ENCODE data around the gene RASL10B.

RASL10B gene

DNA sequence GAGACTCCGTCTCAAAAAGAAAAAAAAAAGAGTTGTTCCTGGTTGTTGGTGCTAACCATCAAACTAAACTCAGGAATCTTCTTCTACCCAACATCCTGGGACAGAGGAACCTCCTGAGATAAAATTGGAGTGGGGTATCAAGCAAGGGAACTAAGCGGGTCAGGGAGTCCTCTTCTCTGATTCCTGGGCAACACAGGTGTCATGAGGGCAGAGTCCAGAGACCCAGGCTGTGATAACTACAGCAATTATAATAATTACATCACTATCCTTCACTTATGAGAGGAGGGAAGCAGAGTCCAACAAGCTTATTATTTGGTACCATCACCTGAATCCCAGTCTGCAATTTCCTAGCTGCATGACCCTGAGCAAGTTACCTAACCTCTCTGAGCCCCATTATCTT lies 37.4 kb downstream of the RASL10B start:
- ATAC-seq, result no peak
- TF ChIP-seq ESRRG (CRISPR knock-in tag; IDR thresholded peaks at IDR 0.05), result no peak
- TF ChIP-seq CSRNP3 (CRISPR knock-in tag; IDR thresholded peaks at IDR 0.05), result no peak
- TF ChIP-seq RARB (CRISPR knock-in tag; IDR thresholded peaks at IDR 0.05), result no peak
- TF ChIP-seq, protein P1, sequence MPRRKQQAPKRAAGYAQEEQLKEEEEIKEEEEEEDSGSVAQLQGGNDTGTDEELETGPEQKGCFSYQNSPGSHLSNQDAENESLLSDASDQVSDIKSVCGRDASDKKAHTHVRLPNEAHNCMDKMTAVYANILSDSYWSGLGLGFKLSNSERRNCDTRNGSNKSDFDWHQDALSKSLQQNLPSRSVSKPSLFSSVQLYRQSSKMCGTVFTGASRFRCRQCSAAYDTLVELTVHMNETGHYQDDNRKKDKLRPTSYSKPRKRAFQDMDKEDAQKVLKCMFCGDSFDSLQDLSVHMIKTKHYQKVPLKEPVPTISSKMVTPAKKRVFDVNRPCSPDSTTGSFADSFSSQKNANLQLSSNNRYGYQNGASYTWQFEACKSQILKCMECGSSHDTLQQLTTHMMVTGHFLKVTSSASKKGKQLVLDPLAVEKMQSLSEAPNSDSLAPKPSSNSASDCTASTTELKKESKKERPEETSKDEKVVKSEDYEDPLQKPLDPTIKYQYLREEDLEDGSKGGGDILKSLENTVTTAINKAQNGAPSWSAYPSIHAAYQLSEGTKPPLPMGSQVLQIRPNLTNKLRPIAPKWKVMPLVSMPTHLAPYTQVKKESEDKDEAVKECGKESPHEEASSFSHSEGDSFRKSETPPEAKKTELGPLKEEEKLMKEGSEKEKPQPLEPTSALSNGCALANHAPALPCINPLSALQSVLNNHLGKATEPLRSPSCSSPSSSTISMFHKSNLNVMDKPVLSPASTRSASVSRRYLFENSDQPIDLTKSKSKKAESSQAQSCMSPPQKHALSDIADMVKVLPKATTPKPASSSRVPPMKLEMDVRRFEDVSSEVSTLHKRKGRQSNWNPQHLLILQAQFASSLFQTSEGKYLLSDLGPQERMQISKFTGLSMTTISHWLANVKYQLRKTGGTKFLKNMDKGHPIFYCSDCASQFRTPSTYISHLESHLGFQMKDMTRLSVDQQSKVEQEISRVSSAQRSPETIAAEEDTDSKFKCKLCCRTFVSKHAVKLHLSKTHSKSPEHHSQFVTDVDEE (CRISPR knock-in tag; IDR thresholded peaks at IDR 0.05), result no peak
- TF ChIP-seq ARNTL (CRISPR knock-in tag; IDR thresholded peaks at IDR 0.05; ENCODE audit: borderline replicate concordance, low read depth), result no peak
- TF ChIP-seq BACH2 (CRISPR knock-in tag; IDR thresholded peaks at IDR 0.05; ENCODE audit: borderline replicate concordance), result no peak
- no peak for TF ChIP-seq ZNF565 (CRISPR knock-in tag; conservative IDR thresholded peaks at IDR 0.05; ENCODE audit: low read depth)
- TF ChIP-seq OSR1 (CRISPR knock-in tag; IDR thresholded peaks at IDR 0.05), result no peak
- no peak for TF ChIP-seq POU6F1 (CRISPR knock-in tag; IDR thresholded peaks at IDR 0.05; ENCODE audit: borderline replicate concordance, low read depth)
- no peak for TF ChIP-seq CSDC2 (CRISPR knock-in tag; IDR thresholded peaks at IDR 0.05)
- TF ChIP-seq CREB5 (CRISPR knock-in tag; IDR thresholded peaks at IDR 0.05; ENCODE audit: low read depth), result no peak

GRCh38 chr17:35769895-35770486 lies 38.6 kb downstream of the RASL10B start:
- TF ChIP-seq TOX (CRISPR knock-in tag; IDR thresholded peaks at IDR 0.05; ENCODE audit: borderline replicate concordance) (no peak), ARNTL (CRISPR knock-in tag; IDR thresholded peaks at IDR 0.05; ENCODE audit: borderline replicate concordance, low read depth) (no peak)
- no peak for ATAC-seq

- TF ChIP-seq POU6F1 (CRISPR knock-in tag; IDR thresholded peaks at IDR 0.05; ENCODE audit: borderline replicate concordance, low read depth) (no peak), ZC3H10 (CRISPR knock-in tag; IDR thresholded peaks at IDR 0.05) (no peak), TCF4 (CRISPR knock-in tag; IDR thresholded peaks at IDR 0.05; ENCODE audit: borderline replicate concordance) (no peak), ZFP30 (CRISPR knock-in tag; IDR thresholded peaks at IDR 0.05) (no peak), GLIS3 (CRISPR knock-in tag; IDR thresholded peaks at IDR 0.05) (no peak), CSDC2 (CRISPR knock-in tag; IDR thresholded peaks at IDR 0.05) (no peak), ARNTL (CRISPR knock-in tag; IDR thresholded peaks at IDR 0.05; ENCODE audit: borderline replicate concordance, low read depth) (no peak), CREB5 (CRISPR knock-in tag; IDR thresholded peaks at IDR 0.05; ENCODE audit: low read depth) (no peak)
- ATAC-seq, result no peak
Observed at GRCh38 chr17:35773129-35773528, 41.7 kb downstream of the RASL10B start.
